ENCODE measurements around the gene PSMD9.

Gene PSMD9

DNA sequence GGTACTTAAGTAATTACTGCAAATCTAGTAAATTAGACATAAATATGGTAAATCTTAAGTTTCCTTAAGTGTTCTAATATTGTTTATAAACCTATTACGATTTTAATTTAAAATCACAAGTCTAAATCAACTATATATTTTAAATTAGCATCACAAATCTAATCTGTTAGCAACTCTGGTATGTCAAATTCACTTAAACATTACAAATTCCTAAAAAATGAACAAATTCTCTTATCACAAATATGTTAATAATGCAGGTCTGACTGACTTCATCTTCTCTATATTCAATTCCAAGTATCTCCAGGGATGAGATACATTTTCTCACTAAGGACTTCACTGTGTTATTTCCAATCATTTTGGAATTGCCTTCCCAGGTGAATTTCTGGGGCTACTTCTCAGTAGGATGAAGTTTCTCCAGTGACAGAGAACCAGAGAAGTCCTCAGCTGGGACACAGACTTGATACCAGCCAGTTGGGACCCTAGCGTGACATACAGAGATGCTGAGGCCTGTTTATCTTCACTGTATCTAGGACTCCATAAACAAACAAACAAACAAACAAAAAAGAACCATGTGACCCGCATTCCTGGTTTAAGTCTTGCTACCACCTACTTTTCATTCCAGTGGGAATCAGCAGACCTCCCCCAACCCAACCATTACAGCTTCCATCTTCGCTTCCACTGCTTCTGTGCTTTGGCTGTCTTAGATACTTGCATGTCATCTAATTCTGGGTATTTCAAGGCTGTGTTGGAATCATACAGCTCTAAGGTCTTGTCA is 51.6 kb downstream of the PSMD9 start:
- H2AFZ ChIP-seq (ENCODE audit: low read depth, low read length) = no peak overlapping the region
- no peaks in the 10 kb centered on the region for H4K20me1 ChIP-seq (ENCODE audit: insufficient read depth, low read length)
- no peak for ATAC-seq (ENCODE audit: insufficient read depth, low read depth)
- TF ChIP-seq EZH2 (IDR thresholded peaks at IDR 0.05; ENCODE audit: borderline replicate concordance, low read depth, low read length, severe bottlenecking) = no peak
- TF ChIP-seq, protein P1, sequence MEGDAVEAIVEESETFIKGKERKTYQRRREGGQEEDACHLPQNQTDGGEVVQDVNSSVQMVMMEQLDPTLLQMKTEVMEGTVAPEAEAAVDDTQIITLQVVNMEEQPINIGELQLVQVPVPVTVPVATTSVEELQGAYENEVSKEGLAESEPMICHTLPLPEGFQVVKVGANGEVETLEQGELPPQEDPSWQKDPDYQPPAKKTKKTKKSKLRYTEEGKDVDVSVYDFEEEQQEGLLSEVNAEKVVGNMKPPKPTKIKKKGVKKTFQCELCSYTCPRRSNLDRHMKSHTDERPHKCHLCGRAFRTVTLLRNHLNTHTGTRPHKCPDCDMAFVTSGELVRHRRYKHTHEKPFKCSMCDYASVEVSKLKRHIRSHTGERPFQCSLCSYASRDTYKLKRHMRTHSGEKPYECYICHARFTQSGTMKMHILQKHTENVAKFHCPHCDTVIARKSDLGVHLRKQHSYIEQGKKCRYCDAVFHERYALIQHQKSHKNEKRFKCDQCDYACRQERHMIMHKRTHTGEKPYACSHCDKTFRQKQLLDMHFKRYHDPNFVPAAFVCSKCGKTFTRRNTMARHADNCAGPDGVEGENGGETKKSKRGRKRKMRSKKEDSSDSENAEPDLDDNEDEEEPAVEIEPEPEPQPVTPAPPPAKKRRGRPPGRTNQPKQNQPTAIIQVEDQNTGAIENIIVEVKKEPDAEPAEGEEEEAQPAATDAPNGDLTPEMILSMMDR (IDR thresholded peaks at IDR 0.05; ENCODE audit: borderline replicate concordance, extremely low read depth, low read length, poor library complexity, severe bottlenecking) = no peak
- H3K9ac ChIP-seq (ENCODE audit: low read depth, low read length) = no peak overlapping the region
- no peak overlapping the region for H3K27ac ChIP-seq (ENCODE audit: low read length)
- no peak overlapping the region for H3K4me2 ChIP-seq (ENCODE audit: insufficient read depth, low read length)
- no peaks in the 10 kb centered on the region for H3K36me3 ChIP-seq (ENCODE audit: insufficient read depth, low read length)
- no peaks in the 10 kb centered on the region for H3K79me2 ChIP-seq (ENCODE audit: insufficient read depth, low read length)
- no peaks in the 10 kb centered on the region for H3K9me3 ChIP-seq (ENCODE audit: insufficient read depth, low read length, severe bottlenecking)
- no peaks in the 10 kb centered on the region for H3K27me3 ChIP-seq (ENCODE audit: insufficient read depth, low read length, poor library complexity)
- no peak overlapping the region for H3K4me3 ChIP-seq (ENCODE audit: low read depth in 1 of 2, low read length in 2 of 2)
- peaks cover 2% of the 10 kb centered on the region; the same call in 1 of the 2 replicates for H3K4me1 ChIP-seq (ENCODE audit: insufficient read depth, low read length)
- DNase-seq = no peak

DNA sequence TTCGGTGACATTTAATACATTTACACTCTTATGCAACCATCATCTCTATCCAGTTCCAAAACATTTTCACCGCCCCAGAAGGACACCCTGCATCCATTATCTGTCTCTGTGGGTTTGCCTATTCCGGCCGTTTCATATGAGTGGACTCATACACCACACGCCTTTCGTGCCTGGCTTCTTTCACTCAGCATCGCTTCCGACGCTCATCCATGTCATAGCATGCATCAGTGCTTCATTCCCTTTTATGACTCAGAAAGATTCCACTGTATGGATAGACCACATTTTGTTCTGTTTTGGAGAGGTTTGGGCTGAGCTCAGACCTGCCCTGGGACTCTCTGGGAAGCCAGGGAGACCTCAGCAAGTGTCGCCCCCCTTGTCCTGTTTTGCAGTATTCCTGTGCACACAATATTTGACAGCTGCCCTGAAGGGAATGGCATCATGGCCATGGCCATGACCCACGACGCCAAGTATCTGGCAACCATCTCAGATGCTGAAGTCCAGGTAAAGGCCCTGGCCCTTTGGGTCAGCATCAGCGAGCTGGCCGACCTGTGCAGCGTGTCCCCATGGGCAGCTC is 53.6 kb downstream of the PSMD9 start:
- H3K4me2 ChIP-seq (ENCODE audit: insufficient read depth, low read length) = no peak overlapping the region
- no peaks in the 10 kb centered on the region for H3K9me3 ChIP-seq (ENCODE audit: insufficient read depth, low read length, severe bottlenecking)
- H3K27ac ChIP-seq (ENCODE audit: low read length) = no peak overlapping the region
- H3K4me1 ChIP-seq (ENCODE audit: insufficient read depth, low read length) = peaks cover 2% of the 10 kb centered on the region; the same call in 1 of the 2 replicates
- H3K4me3 ChIP-seq (ENCODE audit: low read depth in 1 of 2, low read length in 2 of 2) = no peak overlapping the region
- no peak for DNase-seq
- no peaks in the 10 kb centered on the region for H3K27me3 ChIP-seq (ENCODE audit: insufficient read depth, low read length, poor library complexity)
- no peaks in the 10 kb centered on the region for H3K79me2 ChIP-seq (ENCODE audit: insufficient read depth, low read length)
- no peaks in the 10 kb centered on the region for H4K20me1 ChIP-seq (ENCODE audit: insufficient read depth, low read length)
- H2AFZ ChIP-seq (ENCODE audit: low read depth, low read length) = no peak overlapping the region
- no peak overlapping the region for H3K9ac ChIP-seq (ENCODE audit: low read depth, low read length)
- no peaks in the 10 kb centered on the region for H3K36me3 ChIP-seq (ENCODE audit: insufficient read depth, low read length)
- TF ChIP-seq, protein P1 (IDR thresholded peaks at IDR 0.05; ENCODE audit: borderline replicate concordance, extremely low read depth, low read length, poor library complexity, severe bottlenecking) = no peak
- TF ChIP-seq EZH2 (IDR thresholded peaks at IDR 0.05; ENCODE audit: borderline replicate concordance, low read depth, low read length, severe bottlenecking) = no peak
- no peak for ATAC-seq (ENCODE audit: insufficient read depth, low read depth)

DNA sequence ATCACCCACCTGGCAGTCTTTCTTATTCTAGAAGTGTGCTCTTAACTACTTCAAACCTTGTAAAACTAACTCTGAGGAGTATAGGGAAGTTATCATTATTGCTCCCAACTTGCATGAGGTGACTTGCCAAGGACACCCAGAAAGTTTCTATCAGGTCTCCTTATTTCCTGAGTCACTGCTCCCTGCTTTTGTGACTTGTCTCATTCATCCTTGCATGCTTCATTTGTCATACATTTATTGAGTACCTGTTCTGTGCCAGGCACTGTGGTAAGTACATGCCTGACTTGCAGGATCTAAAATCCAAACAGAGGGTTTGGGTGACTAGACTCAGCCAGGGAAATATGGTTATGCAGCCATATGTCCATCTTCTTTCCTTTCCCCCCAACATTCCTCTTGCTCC is 55.3 kb downstream of the PSMD9 start:
- no peak overlapping the region for H3K27ac ChIP-seq (ENCODE audit: low read length)
- no peaks in the 10 kb centered on the region for H3K36me3 ChIP-seq (ENCODE audit: insufficient read depth, low read length)

More for the DNA sequence above, 55.3 kb downstream of the PSMD9 start:
- H4K20me1 ChIP-seq (ENCODE audit: insufficient read depth, low read length) = no peaks in the 10 kb centered on the region
- no peak for DNase-seq
- no peak overlapping the region for H2AFZ ChIP-seq (ENCODE audit: low read depth, low read length)
- H3K4me3 ChIP-seq (ENCODE audit: low read depth in 1 of 2, low read length in 2 of 2) = no peak overlapping the region
- no peaks in the 10 kb centered on the region for H3K79me2 ChIP-seq (ENCODE audit: insufficient read depth, low read length)
- no peaks in the 10 kb centered on the region for H3K27me3 ChIP-seq (ENCODE audit: insufficient read depth, low read length, poor library complexity)
- H3K9ac ChIP-seq (ENCODE audit: low read depth, low read length) = no peak overlapping the region
- no peaks in the 10 kb centered on the region for H3K9me3 ChIP-seq (ENCODE audit: insufficient read depth, low read length, severe bottlenecking)
- peaks cover 2% of the 10 kb centered on the region; the same call in 1 of the 2 replicates for H3K4me1 ChIP-seq (ENCODE audit: insufficient read depth, low read length)
- no peak for TF ChIP-seq EZH2 (IDR thresholded peaks at IDR 0.05; ENCODE audit: borderline replicate concordance, low read depth, low read length, severe bottlenecking)
- TF ChIP-seq, protein P1 (IDR thresholded peaks at IDR 0.05; ENCODE audit: borderline replicate concordance, extremely low read depth, low read length, poor library complexity, severe bottlenecking) = no peak
- ATAC-seq (ENCODE audit: insufficient read depth, low read depth) = no peak
- no peak overlapping the region for H3K4me2 ChIP-seq (ENCODE audit: insufficient read depth, low read length)
